HEK293 (cell line): ENCODE data around the gene NSUN3.

Source experiments
- CTCF ChIA-PET: fragments of 350-600 bp; formaldehyde crosslinking; extraction: SDS; loops from one replicate; lab custom pipeline; 2021; ENCODE audit warnings: antibody characterized with exemption; lab: Yijun Ruan, JAX
- POLR2A ChIA-PET: fragments of 300-600 bp; formaldehyde crosslinking; extraction: SDS; loops from one replicate; lab custom pipeline; 2020; ENCODE audit warnings: antibody characterized with exemption, inconsistent platforms; lab: Yijun Ruan, JAX
- H3K27ac ChIP-seq: fragments of 200-500 bp; sonication (Bioruptor generic); 2 replicates; pipeline ENCODE4 v1.5.1; 2014; ENCODE audit warnings: low read depth, low read length, control low read depth, inconsistent platforms; ENCODE audit errors: extremely low read depth
- H3K36me3 ChIP-seq, 2 experiments: fragments of 200-500 bp in 1 of 2; sonication (Bioruptor generic) in 1 of 2; 1 replicate in 1 of 2; 2 replicates in 1 of 2; pipeline ENCODE4 v1.5.1; 2014 to 2017; ENCODE audit warnings: inconsistent platforms in 2 of 2, low read length in 2 of 2; ENCODE audit not compliant: control insufficient read depth in 2 of 2, insufficient read depth in 1 of 2
- H3K4me1 ChIP-seq: fragments of 200-500 bp; sonication (Bioruptor generic); 2 replicates; pipeline ENCODE4 v1.5.1; 2014; ENCODE audit warnings: mild to moderate bottlenecking, low read length, inconsistent platforms; ENCODE audit not compliant: control insufficient read depth, insufficient read depth
- H3K4me3 ChIP-seq: 2 replicates; pipeline ENCODE4 v1.5.1; 2011; ENCODE audit warnings: low read depth, mild to moderate bottlenecking, control low read depth, low read length, moderate library complexity
- H3K9me3 ChIP-seq: fragments of 200-500 bp; sonication (Bioruptor generic); 2 replicates; pipeline ENCODE4 v1.5.1; 2014; ENCODE audit warnings: low read depth, low read length, inconsistent platforms; ENCODE audit not compliant: control insufficient read depth, insufficient read depth
- GLIS2 ChIP-seq: fragments of 450-650 bp; formaldehyde crosslinking; IDR thresholded peaks from 2 replicates; pipeline ENCODE4 v1.5.1; 2016; ENCODE audit warnings: missing biosample characterization, missing genetic modification characterization
- HOXC10 ChIP-seq: sonication (generic); formaldehyde crosslinking; IDR thresholded peaks from 2 replicates; pipeline ENCODE4 v1.8.1; 2023; ENCODE audit warnings: mild to moderate bottlenecking, missing genetic modification reagents
- INSM2 ChIP-seq: fragments of 450-650 bp; formaldehyde crosslinking; IDR thresholded peaks from 2 replicates; pipeline ENCODE4 v1.5.1; 2016; ENCODE audit warnings: missing biosample characterization, missing genetic modification characterization
- PRDM1 ChIP-seq: fragments of 450-650 bp; formaldehyde crosslinking; IDR thresholded peaks from 2 replicates; pipeline ENCODE4; 2016; ENCODE audit warnings: missing biosample characterization, missing genetic modification characterization
- REPIN1 ChIP-seq: fragments of 450-650 bp; formaldehyde crosslinking; IDR thresholded peaks from 2 replicates; pipeline ENCODE4 v1.5.1; 2017; ENCODE audit warnings: missing biosample characterization, missing genetic modification characterization, low read depth
- SCRT2 ChIP-seq: fragments of 450-650 bp; formaldehyde crosslinking; IDR thresholded peaks from 2 replicates; pipeline ENCODE4 v1.5.1; 2016; ENCODE audit warnings: missing biosample characterization, missing genetic modification characterization
- ZBTB1 ChIP-seq: fragments of 450-650 bp; formaldehyde crosslinking; IDR thresholded peaks from 2 replicates; pipeline ENCODE4 v1.5.1; 2016; ENCODE audit warnings: missing biosample characterization, missing genetic modification characterization
- ZBTB44 ChIP-seq: fragments of 450-650 bp; IDR thresholded peaks from 2 replicates; pipeline ENCODE4 v1.5.1; 2018; ENCODE audit warnings: missing biosample characterization, mild to moderate bottlenecking, missing genetic modification characterization
- ZBTB6 ChIP-seq: fragments of 450-650 bp; formaldehyde crosslinking; IDR thresholded peaks from 2 replicates; pipeline ENCODE4 v1.5.1; 2017; ENCODE audit warnings: missing biosample characterization, missing genetic modification characterization
- ZNF140 ChIP-seq: fragments of 450-650 bp; formaldehyde crosslinking; IDR thresholded peaks from 2 replicates; pipeline ENCODE4 v1.5.1; 2016; ENCODE audit warnings: missing biosample characterization, missing genetic modification characterization
- ZNF155 ChIP-seq: fragments of 450-650 bp; formaldehyde crosslinking; IDR thresholded peaks from 2 replicates; pipeline ENCODE4 v1.5.1; 2016; ENCODE audit warnings: missing biosample characterization, missing genetic modification characterization
- ZNF16 ChIP-seq: fragments of 450-650 bp; formaldehyde crosslinking; IDR thresholded peaks from 2 replicates; pipeline ENCODE4 v1.5.1; 2016; ENCODE audit warnings: low read depth, missing biosample characterization, missing genetic modification characterization
- ZNF169 ChIP-seq: fragments of 450-650 bp; formaldehyde crosslinking; IDR thresholded peaks from 2 replicates; pipeline ENCODE4 v1.5.1; 2016; ENCODE audit warnings: missing biosample characterization, missing genetic modification characterization
- ZNF175 ChIP-seq: fragments of 450-650 bp; formaldehyde crosslinking; IDR thresholded peaks from 2 replicates; pipeline ENCODE4 v1.5.1; 2016; ENCODE audit warnings: missing biosample characterization, missing genetic modification characterization
- ZNF184 ChIP-seq: fragments of 450-650 bp; IDR thresholded peaks from 2 replicates; pipeline ENCODE4 v1.5.1; 2018; ENCODE audit warnings: missing biosample characterization, mild to moderate bottlenecking, missing genetic modification characterization
- ZNF19 ChIP-seq: fragments of 450-650 bp; formaldehyde crosslinking; IDR thresholded peaks from 2 replicates; pipeline ENCODE4; 2016; ENCODE audit warnings: missing biosample characterization, missing genetic modification characterization, low read depth
- ZNF2 ChIP-seq: fragments of 450-650 bp; formaldehyde crosslinking; IDR thresholded peaks from 2 replicates; pipeline ENCODE4 v1.5.1; 2016; ENCODE audit warnings: missing biosample characterization, missing genetic modification characterization
- ZNF266 ChIP-seq: fragments of 450-650 bp; formaldehyde crosslinking; IDR thresholded peaks from 2 replicates; pipeline ENCODE4 v1.5.1; 2016; ENCODE audit warnings: missing biosample characterization, missing genetic modification characterization, low read depth
- ZNF280C ChIP-seq: fragments of 450-650 bp; formaldehyde crosslinking; IDR thresholded peaks from 2 replicates; pipeline ENCODE4 v1.5.1; 2016; ENCODE audit warnings: missing biosample characterization, missing genetic modification characterization
- ZNF350 ChIP-seq: fragments of 450-650 bp; formaldehyde crosslinking; IDR thresholded peaks from 2 replicates; pipeline ENCODE4 v1.5.0; 2017; ENCODE audit warnings: missing biosample characterization, mild to moderate bottlenecking, missing genetic modification characterization
- ZNF404 ChIP-seq: fragments of 450-650 bp; formaldehyde crosslinking; IDR thresholded peaks from 2 replicates; pipeline ENCODE4 v1.5.1; 2017; ENCODE audit warnings: missing biosample characterization, missing genetic modification characterization
- ZNF518A ChIP-seq: fragments of 450-650 bp; formaldehyde crosslinking; conservative IDR thresholded peaks from 2 replicates; pipeline ENCODE4 v1.5.1; 2016; ENCODE audit warnings: low read depth, missing biosample characterization, missing genetic modification characterization
- ZNF529 ChIP-seq: fragments of 450-650 bp; formaldehyde crosslinking; IDR thresholded peaks from 2 replicates; pipeline ENCODE4 v1.5.1; 2017; ENCODE audit warnings: missing genetic modification characterization, missing biosample characterization; ENCODE audit not compliant: insufficient replicate concordance
- ZNF610 ChIP-seq: fragments of 450-650 bp; formaldehyde crosslinking; IDR thresholded peaks from 2 replicates; pipeline ENCODE4 v1.5.1; 2016; ENCODE audit warnings: missing biosample characterization, missing genetic modification characterization, borderline replicate concordance
- ZNF664 ChIP-seq: fragments of 450-650 bp; formaldehyde crosslinking; IDR thresholded peaks from 2 replicates; pipeline ENCODE4 v1.5.1; 2016; ENCODE audit warnings: missing biosample characterization, missing genetic modification characterization
- ZNF747 ChIP-seq: fragments of 450-650 bp; formaldehyde crosslinking; IDR thresholded peaks from 2 replicates; pipeline ENCODE4 v1.5.1; 2016; ENCODE audit warnings: missing biosample characterization, missing genetic modification characterization
- ZNF785 ChIP-seq: fragments of 450-650 bp; formaldehyde crosslinking; IDR thresholded peaks from 2 replicates; pipeline ENCODE4 v1.5.1; 2016; ENCODE audit warnings: missing biosample characterization, missing genetic modification characterization
- ZXDB ChIP-seq: fragments of 450-650 bp; formaldehyde crosslinking; IDR thresholded peaks from 2 replicates; pipeline ENCODE4 v1.5.1; 2016; ENCODE audit warnings: missing biosample characterization, missing genetic modification characterization

NSUN3 gene

GRCh38 chr3:94082391-94082937 lies 19.6 kb downstream of the NSUN3 start:
- POLR2A ChIA-PET: interaction anchor here (0.9 to 2.3 kb wide), 2 partner anchors 19 to 23 kb away, joined by 3 to 11 read pairs; partner anchors contain the start of genes DHFR2 and NSUN3
- H3K4me1 ChIP-seq: no peaks in the 10 kb centered on the region; the same call in 1 of the 2 replicates
- TF ChIP-seq ZNF19 (tag by site-specific recombination) (no peak), ZNF169 (no peak), ZNF140 (no peak), ZNF16 (tag by site-specific recombination) (no peak), GLIS2 (no peak), ZNF266 (tag by site-specific recombination) (no peak), ZNF175 (tag by site-specific recombination) (no peak), ZBTB44 (tag by site-specific recombination) (peak; percentile 44; the same call in 1 of the 2 replicates), ZXDB (tag by site-specific recombination) (0 out of 2 replicates have a peak, but pooled peaks have one; percentile 56), ZNF529 (tag by site-specific recombination) (no peak), ZBTB1 (tag by site-specific recombination) (no peak), PRDM1 (peak; percentile 72), ZNF664 (tag by site-specific recombination) (peak; percentile 88; the same call in 1 of the 2 replicates), INSM2 (tag by site-specific recombination) (peak; percentile 77), ZBTB6 (tag by site-specific recombination) (no peak), ZNF350 (tag by site-specific recombination) (no peak), ZNF785 (tag by site-specific recombination) (no peak), REPIN1 (tag by site-specific recombination) (no peak), ZNF518A (tag by site-specific recombination) (no peak), ZNF610 (tag by site-specific recombination) (no peak), ZNF184 (tag by site-specific recombination) (no peak), ZNF2 (tag by site-specific recombination) (no peak), SCRT2 (tag by site-specific recombination) (no peak), ZNF747 (no peak), HOXC10 (CRISPR knock-in tag) (no peak), ZNF404 (no peak), ZNF280C (no peak), ZNF155 (tag by site-specific recombination) (no peak)

More at GRCh38 chr3:94082391-94082937, 19.6 kb downstream of the NSUN3 start:
- Histone ChIP-seq H3K36me3 (peaks cover 4 to 16% of the 10 kb centered on the region in 2 experiments; a peak in 2 of 3 replicates), H3K9me3 (no peaks in the 10 kb centered on the region), H3K4me3 (no peak overlapping the region; the same call in 1 of the 2 replicates), H3K27ac (peak overlapping the region; percentile 46; the same call in 1 of the 2 replicates)
- CTCF ChIA-PET: interaction anchor here (0.6 to 1.6 kb wide), 4 partner anchors 8 to 254 kb away, joined by 3 read pairs; no protein-coding TSS in a partner anchor
